Measurements from ENCODE around the gene SURF1.

DNA sequence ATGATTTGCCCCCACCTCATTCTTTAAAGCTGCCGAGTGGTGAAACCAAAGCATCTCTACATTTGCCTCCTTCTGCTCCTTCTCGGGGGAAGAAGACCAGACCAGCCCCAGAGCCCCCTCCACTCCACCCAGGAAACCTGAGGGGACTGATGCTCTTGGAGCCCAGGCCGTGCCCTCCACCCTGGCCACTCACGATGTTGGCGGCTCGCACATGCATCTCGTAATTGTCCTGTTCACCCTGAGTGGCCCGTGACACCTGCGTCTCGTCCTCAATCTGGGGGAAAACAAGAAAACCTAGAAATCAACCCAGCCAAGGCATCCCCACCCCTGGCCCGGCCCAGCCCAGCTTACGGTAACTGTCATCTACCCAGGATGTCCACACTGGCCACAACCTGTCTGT, 11.3 kb downstream of the SURF1 start:
- TF ChIP-seq, protein P1, sequence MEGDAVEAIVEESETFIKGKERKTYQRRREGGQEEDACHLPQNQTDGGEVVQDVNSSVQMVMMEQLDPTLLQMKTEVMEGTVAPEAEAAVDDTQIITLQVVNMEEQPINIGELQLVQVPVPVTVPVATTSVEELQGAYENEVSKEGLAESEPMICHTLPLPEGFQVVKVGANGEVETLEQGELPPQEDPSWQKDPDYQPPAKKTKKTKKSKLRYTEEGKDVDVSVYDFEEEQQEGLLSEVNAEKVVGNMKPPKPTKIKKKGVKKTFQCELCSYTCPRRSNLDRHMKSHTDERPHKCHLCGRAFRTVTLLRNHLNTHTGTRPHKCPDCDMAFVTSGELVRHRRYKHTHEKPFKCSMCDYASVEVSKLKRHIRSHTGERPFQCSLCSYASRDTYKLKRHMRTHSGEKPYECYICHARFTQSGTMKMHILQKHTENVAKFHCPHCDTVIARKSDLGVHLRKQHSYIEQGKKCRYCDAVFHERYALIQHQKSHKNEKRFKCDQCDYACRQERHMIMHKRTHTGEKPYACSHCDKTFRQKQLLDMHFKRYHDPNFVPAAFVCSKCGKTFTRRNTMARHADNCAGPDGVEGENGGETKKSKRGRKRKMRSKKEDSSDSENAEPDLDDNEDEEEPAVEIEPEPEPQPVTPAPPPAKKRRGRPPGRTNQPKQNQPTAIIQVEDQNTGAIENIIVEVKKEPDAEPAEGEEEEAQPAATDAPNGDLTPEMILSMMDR (IDR thresholded peaks at IDR 0.05; ENCODE audit: low read depth, low read length): no peak
- no peak for TF ChIP-seq EZH2phosphoT487 (IDR thresholded peaks at IDR 0.05; ENCODE audit: low read depth)

Measured in OCI-LY3 (cell line).